ENCODE results near the gene SERPINA9.

SERPINA9 gene

GRCh38 chr14:94455928-94456327 lies 20.1 kb downstream of the SERPINA9 start:
- no peaks in the 10 kb centered on the region for H3K9me3 ChIP-seq (ENCODE audit: insufficient read depth, low read length, severe bottlenecking)
- no peaks in the 10 kb centered on the region for H3K36me3 ChIP-seq (ENCODE audit: insufficient read depth, low read length)
- no peaks in the 10 kb centered on the region for H3K4me1 ChIP-seq (ENCODE audit: insufficient read depth, low read length)
- no peaks in the 10 kb centered on the region for H4K20me1 ChIP-seq (ENCODE audit: insufficient read depth, low read length)
- H3K27ac ChIP-seq (ENCODE audit: low read length) = no peak overlapping the region
- no peak overlapping the region for H3K4me2 ChIP-seq (ENCODE audit: insufficient read depth, low read length)
- ATAC-seq (ENCODE audit: insufficient read depth, low read depth) = no peak
- DNase-seq = no peak
- H3K79me2 ChIP-seq (ENCODE audit: insufficient read depth, low read length) = no peaks in the 10 kb centered on the region
- no peak overlapping the region for H3K4me3 ChIP-seq (ENCODE audit: low read depth in 1 of 2, low read length in 2 of 2)
- peaks cover 13% of the 10 kb centered on the region for H3K27me3 ChIP-seq (ENCODE audit: insufficient read depth, low read length, poor library complexity)
- no peak for TF ChIP-seq EZH2 (IDR thresholded peaks at IDR 0.05; ENCODE audit: borderline replicate concordance, low read depth, low read length, severe bottlenecking)
- no peak for TF ChIP-seq CTCF (IDR thresholded peaks at IDR 0.05; ENCODE audit: borderline replicate concordance, extremely low read depth, low read length, poor library complexity, severe bottlenecking)
- no peak overlapping the region for H3K9ac ChIP-seq (ENCODE audit: low read depth, low read length)
- no peak overlapping the region for H2AFZ ChIP-seq (ENCODE audit: low read depth, low read length)

- Histone ChIP-seq H3K9me3 (ENCODE audit: insufficient read depth, low read length, severe bottlenecking) (no peaks in the 10 kb centered on the region), H3K4me3 (ENCODE audit: low read depth in 1 of 2, low read length in 2 of 2) (no peak overlapping the region), H3K36me3 (ENCODE audit: insufficient read depth, low read length) (no peaks in the 10 kb centered on the region), H3K4me2 (ENCODE audit: insufficient read depth, low read length) (no peak overlapping the region), H3K79me2 (ENCODE audit: insufficient read depth, low read length) (no peaks in the 10 kb centered on the region), H3K9ac (ENCODE audit: low read depth, low read length) (no peak overlapping the region), H2AFZ (ENCODE audit: low read depth, low read length) (no peak overlapping the region), H4K20me1 (ENCODE audit: insufficient read depth, low read length) (no peaks in the 10 kb centered on the region), H3K27ac (ENCODE audit: low read length) (no peak overlapping the region), H3K4me1 (ENCODE audit: insufficient read depth, low read length) (no peaks in the 10 kb centered on the region), H3K27me3 (ENCODE audit: insufficient read depth, low read length, poor library complexity) (peaks cover 18% of the 10 kb centered on the region)
- ATAC-seq (ENCODE audit: insufficient read depth, low read depth) (no peak), DNase-seq (no peak)
- TF ChIP-seq CTCF (IDR thresholded peaks at IDR 0.05; ENCODE audit: borderline replicate concordance, extremely low read depth, low read length, poor library complexity, severe bottlenecking) (no peak), EZH2 (IDR thresholded peaks at IDR 0.05; ENCODE audit: borderline replicate concordance, low read depth, low read length, severe bottlenecking) (no peak)
Observed at GRCh38 chr14:94451826-94452225, 24.2 kb downstream of the SERPINA9 start.

- Histone ChIP-seq H3K36me3 (ENCODE audit: insufficient read depth, low read length) (no peaks in the 10 kb centered on the region), H3K9ac (ENCODE audit: low read depth, low read length) (no peak overlapping the region), H3K27me3 (ENCODE audit: insufficient read depth, low read length, poor library complexity) (peaks cover 18% of the 10 kb centered on the region), H4K20me1 (ENCODE audit: insufficient read depth, low read length) (no peaks in the 10 kb centered on the region), H3K9me3 (ENCODE audit: insufficient read depth, low read length, severe bottlenecking) (no peaks in the 10 kb centered on the region), H3K4me3 (ENCODE audit: low read depth in 1 of 2, low read length in 2 of 2) (no peak overlapping the region), H3K4me1 (ENCODE audit: insufficient read depth, low read length) (no peaks in the 10 kb centered on the region), H3K79me2 (ENCODE audit: insufficient read depth, low read length) (no peaks in the 10 kb centered on the region), H3K4me2 (ENCODE audit: insufficient read depth, low read length) (no peak overlapping the region), H2AFZ (ENCODE audit: low read depth, low read length) (no peak overlapping the region), H3K27ac (ENCODE audit: low read length) (no peak overlapping the region)
- DNase-seq (no peak), ATAC-seq (ENCODE audit: insufficient read depth, low read depth) (no peak)
- no peak for TF ChIP-seq EZH2 (IDR thresholded peaks at IDR 0.05; ENCODE audit: borderline replicate concordance, low read depth, low read length, severe bottlenecking)
- TF ChIP-seq CTCF (IDR thresholded peaks at IDR 0.05; ENCODE audit: borderline replicate concordance, extremely low read depth, low read length, poor library complexity, severe bottlenecking) = no peak
Observed at GRCh38 chr14:94451091-94451771, 24.8 kb downstream of the SERPINA9 start.
